Common myeloid progenitor, CD34-positive (primary cell): ENCODE data around the gene SLC22A17.

Experiments used
- CTCF ChIA-PET: fragments of 350-600 bp; sonication (Branson Sonifier 250); formaldehyde crosslinking; loops from one replicate; lab custom pipeline; 2021; ENCODE audit warnings: antibody characterized with exemption; lab: Charles Lee
- POLR2A ChIA-PET: fragments of 350-600 bp; sonication (Branson Sonifier 250); formaldehyde crosslinking; loops from one replicate; lab custom pipeline; 2021; ENCODE audit warnings: antibody characterized with exemption; lab: Charles Lee
- DNase-seq, 3 donors: peaks; one replicate each; pipeline versions ENCODE4 v3.0.0 to v3.0.0-alpha.2; 2013
- H3K27ac ChIP-seq, 2 experiments: 1 replicate in 1 of 2; 2 replicates in 1 of 2; pipeline ENCODE4 v1.7.0; 2013; ENCODE audit warnings: inconsistent platforms in 2 of 2, low read length in 2 of 2, mild to moderate bottlenecking in 2 of 2, low read depth in 1 of 2, moderate library complexity in 1 of 2; ENCODE audit not compliant: severe bottlenecking in 2 of 2, insufficient read depth in 1 of 2, poor library complexity in 1 of 2
- H3K27me3 ChIP-seq, 5 experiments: replicated peaks in 2 of 5; 1 replicate in 3 of 5; 2 replicates in 2 of 5; pipeline versions ENCODE4 v1.6.1 to v1.7.0; 2013; ENCODE audit warnings: low read length in 4 of 5, mild to moderate bottlenecking in 2 of 5, moderate library complexity in 2 of 5, inconsistent platforms in 1 of 5; ENCODE audit not compliant: insufficient read depth in 5 of 5, control insufficient read depth in 4 of 5
- H3K36me3 ChIP-seq, 4 experiments: 1 replicate in 2 of 4; 2 replicates in 2 of 4; pipeline versions ENCODE4 v1.6.1 to v1.7.0; 2013; ENCODE audit warnings: low read length in 3 of 4, control low read depth in 1 of 4, mild to moderate bottlenecking in 1 of 4; ENCODE audit not compliant: control insufficient read depth in 4 of 4, insufficient read depth in 4 of 4
- H3K4me1 ChIP-seq, 4 experiments: 1 replicate in 3 of 4; 2 replicates in 1 of 4; pipeline versions ENCODE4 v1.6.1 to v1.7.1; 2013; ENCODE audit warnings: low read length in 3 of 4, mild to moderate bottlenecking in 3 of 4, control low read depth in 1 of 4, inconsistent platforms in 1 of 4, moderate library complexity in 1 of 4; ENCODE audit not compliant: control insufficient read depth in 4 of 4, insufficient read depth in 4 of 4; ENCODE audit errors: control extremely low read depth in 1 of 4
- H3K4me3 ChIP-seq, 7 experiments: 1 replicate in 4 of 7; 2 replicates in 3 of 7; pipeline versions ENCODE4 v1.5.1 to v1.7.0; 2013; ENCODE audit warnings: mild to moderate bottlenecking in 7 of 7, low read length in 6 of 7, moderate library complexity in 6 of 7, inconsistent platforms in 2 of 7, low read depth in 2 of 7, control low read depth in 1 of 7; ENCODE audit not compliant: insufficient read depth in 4 of 7, control insufficient read depth in 1 of 7; ENCODE audit errors: extremely low read depth in 1 of 7
- H3K9me3 ChIP-seq, 5 experiments: 1 replicate in 4 of 5; 2 replicates in 1 of 5; pipeline versions ENCODE4 v1.6.1 to v1.7.1; 2013; ENCODE audit warnings: low read length in 4 of 5, mild to moderate bottlenecking in 2 of 5, inconsistent platforms in 1 of 5, low read depth in 1 of 5, moderate library complexity in 1 of 5; ENCODE audit not compliant: control insufficient read depth in 4 of 5, insufficient read depth in 2 of 5; ENCODE audit errors: control extremely low read depth in 1 of 5
- WGBS: methylation state at CpG from one replicate; pipeline ENCODE4 v1.1.5; 2013; ENCODE audit not compliant: insufficient coverage; 5-methylcytosine and 5-hydroxymethylcytosine counted together

The SLC22A17 gene

DNA sequence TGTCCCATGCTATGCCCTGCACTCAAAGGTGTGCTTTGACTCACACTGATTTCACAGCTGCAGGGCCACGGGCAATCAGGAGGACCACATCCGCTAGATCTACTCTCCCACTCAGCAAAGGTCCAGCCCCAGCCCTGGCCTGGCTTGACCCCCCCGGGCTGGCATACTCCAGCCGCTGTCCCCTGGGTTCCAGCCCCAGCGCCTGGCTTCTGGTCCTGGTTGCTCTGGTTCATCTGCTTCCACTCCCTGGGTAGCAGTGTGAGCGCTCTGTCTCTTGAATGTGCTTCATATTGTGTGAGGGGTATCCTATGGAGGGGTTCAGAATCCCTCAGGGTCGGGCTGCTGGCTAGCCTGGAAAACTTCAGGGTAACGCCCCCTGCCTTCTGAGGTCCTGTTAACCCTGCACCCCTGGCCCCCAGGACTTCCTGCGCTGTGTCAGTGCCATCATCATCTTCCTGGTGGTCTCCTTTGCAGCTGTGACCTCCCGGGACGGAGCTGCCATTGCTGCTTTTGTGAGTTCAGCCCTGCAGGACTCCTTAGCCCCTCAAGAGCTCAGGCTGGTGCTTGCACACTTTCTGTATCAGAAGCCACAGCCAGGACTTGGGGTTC, 26.0 kb upstream of the SLC22A17 start:
- Histone ChIP-seq H3K9me3 (no peaks in the 10 kb centered on the region), H3K4me3 (no peak overlapping the region), H3K4me1 (peaks cover 0 to 24% (median 9%) of the 10 kb centered on the region in 4 experiments), H3K27ac (no peak overlapping the region), H3K27me3 (peaks cover 0 to 3% (median 0%) of the 10 kb centered on the region in 5 experiments), H3K36me3 (no peaks in the 10 kb centered on the region)
- ChIA-PET POLR2A (no interaction called here), CTCF (interaction anchor here (1.1 to 9.0 kb wide), 11 partner anchors 10 to 259 kb away, joined by 3 to 108 read pairs (median 27); partner anchors contain the start of genes PABPN1 and SLC22A17)
- 86% methylated on average over 9 of the region's 11 CpGs for WGBS
- DNase-seq, result no peak

GRCh38 chr14:23377573-23378563, 25.2 kb upstream of the SLC22A17 start:
- ChIA-PET CTCF (interaction anchor here (0.6 to 9.0 kb wide), 9 partner anchors 9 to 113 kb away, joined by 3 to 108 read pairs (median 4); partner anchors contain the start of gene PABPN1), POLR2A (no interaction called here)
- Histone ChIP-seq H3K36me3 (no peaks in the 10 kb centered on the region), H3K4me1 (peaks cover 0 to 21% (median 9%) of the 10 kb centered on the region in 4 experiments), H3K4me3 (no peak overlapping the region), H3K27me3 (peaks cover 0 to 3% (median 0%) of the 10 kb centered on the region in 5 experiments), H3K9me3 (no peaks in the 10 kb centered on the region), H3K27ac (no peak overlapping the region)
- 87% methylated on average over 8 of the region's 14 CpGs for WGBS
- DNase-seq, result peak; percentile 36 to 69 (median 56)

GRCh38 chr14:23377198-23377550, 24.5 kb upstream of the SLC22A17 start:
- Histone ChIP-seq H3K9me3 (no peaks in the 10 kb centered on the region), H3K27me3 (peaks cover 0 to 3% (median 0%) of the 10 kb centered on the region in 5 experiments), H3K36me3 (no peaks in the 10 kb centered on the region), H3K27ac (no peak overlapping the region), H3K4me3 (no peak overlapping the region), H3K4me1 (peaks cover 0 to 15% (median 5%) of the 10 kb centered on the region in 4 experiments)
- ChIA-PET POLR2A (no interaction called here), CTCF (interaction anchor here (0.6 to 9.0 kb wide), 9 partner anchors 9 to 113 kb away, joined by 3 to 108 read pairs (median 3); partner anchors contain the start of genes PABPN1 and SLC22A17)
- 92% methylated on average over 9 of the region's 11 CpGs for WGBS
- no peak for DNase-seq

- POLR2A ChIA-PET, result no interaction called here
These were observed 24.0 kb upstream of the SLC22A17 start, which contains the start of gene CMTM5 for GRCh38 chr14:23376482-23377197. TSS of gene CMTM5 (plus strand) at chr14:23377046. CDS start at chr14:23377252, 206 bp downstream.

DNA sequence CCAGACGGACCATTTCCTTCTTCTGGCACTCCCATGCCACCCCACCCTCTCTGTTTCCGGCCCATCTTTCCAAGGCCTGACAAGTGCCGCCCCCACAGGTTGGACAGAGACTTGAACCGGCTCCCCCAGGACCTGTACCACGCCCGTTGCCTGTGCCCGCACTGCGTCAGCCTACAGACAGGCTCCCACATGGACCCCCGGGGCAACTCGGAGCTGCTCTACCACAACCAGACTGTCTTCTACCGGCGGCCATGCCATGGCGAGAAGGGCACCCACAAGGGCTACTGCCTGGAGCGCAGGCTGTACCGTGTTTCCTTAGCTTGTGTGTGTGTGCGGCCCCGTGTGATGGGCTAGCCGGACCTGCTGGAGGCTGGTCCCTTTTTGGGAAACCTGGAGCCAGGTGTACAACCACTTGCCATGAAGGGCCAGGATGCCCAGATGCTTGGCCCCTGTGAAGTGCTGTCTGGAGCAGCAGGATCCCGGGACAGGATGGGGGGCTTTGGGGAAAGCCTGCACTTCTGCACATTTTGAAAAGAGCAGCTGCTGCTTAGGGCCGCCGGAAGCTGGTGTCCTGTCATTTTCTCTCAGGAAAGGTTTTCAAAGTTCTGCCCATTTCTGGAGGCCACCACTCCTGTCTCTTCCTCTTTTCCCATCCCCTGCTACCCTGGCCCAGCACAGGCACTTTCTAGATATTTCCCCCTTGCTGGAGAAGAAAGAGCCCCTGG, 23.0 kb upstream of the SLC22A17 start:
- no peak for DNase-seq
- Histone ChIP-seq H3K27me3 (peaks cover 0 to 4% (median 0%) of the 10 kb centered on the region in 5 experiments), H3K4me1 (peaks cover 0 to 12% (median 4%) of the 10 kb centered on the region in 4 experiments), H3K27ac (no peak overlapping the region), H3K9me3 (no peaks in the 10 kb centered on the region), H3K36me3 (no peaks in the 10 kb centered on the region), H3K4me3 (no peak overlapping the region)
- ChIA-PET POLR2A (no interaction called here), CTCF (interaction anchor here (1.2 to 9.0 kb wide), 5 partner anchors 9 to 75 kb away, joined by 3 to 108 read pairs (median 4); no protein-coding TSS in a partner anchor)
- WGBS, result 91% methylated on average over 18 of the region's 21 CpGs

More at GRCh38 chr14:23376482-23377197, 24.0 kb upstream of the SLC22A17 start, which contains the start of gene CMTM5:
- peaks cover 0 to 12% (median 4%) of the 10 kb centered on the region in 4 experiments for H3K4me1 ChIP-seq
- no peaks in the 10 kb centered on the region for H3K36me3 ChIP-seq
- peaks cover 0 to 3% (median 0%) of the 10 kb centered on the region in 5 experiments for H3K27me3 ChIP-seq
- no peak within 1 kb of the TSS for H3K27ac ChIP-seq
- WGBS, result 85% methylated on average over 12 of the region's 13 CpGs
- H3K9me3 ChIP-seq, result no peaks in the 10 kb centered on the region
- no peak for DNase-seq
- H3K4me3 ChIP-seq, result no peak within 1 kb of the TSS
- CTCF ChIA-PET, result interaction anchor here (1.1 to 9.0 kb wide), 8 partner anchors 8 to 112 kb away, joined by 3 to 108 read pairs (median 4); partner anchors contain the start of genes PABPN1 and SLC22A17

- Histone ChIP-seq H3K36me3 (no peaks in the 10 kb centered on the region), H3K4me1 (peaks cover 0 to 9% (median 4%) of the 10 kb centered on the region in 4 experiments), H3K4me3 (no peak overlapping the region), H3K9me3 (no peaks in the 10 kb centered on the region), H3K27me3 (peaks cover 0 to 6% (median 2%) of the 10 kb centered on the region in 5 experiments), H3K27ac (no peak overlapping the region)
- CTCF ChIA-PET, result interaction anchor here (1.0 to 3.8 kb wide), 3 partner anchors 12 to 84 kb away, joined by 3 to 19 read pairs (median 3); no protein-coding TSS in a partner anchor
- DNase-seq, result no peak
- POLR2A ChIA-PET, result no interaction called here
- WGBS, result 90% methylated on average over 3 of the region's 3 CpGs
These were observed 20.4 kb upstream of the SLC22A17 start for GRCh38 chr14:23373041-23373440.
